GM19025 (cell line): ENCODE measurements around the gene ALDH1A1.

Experiments used
- ATAC-seq: cut with Tn5 transposase; IDR thresholded peaks from one replicate; pipeline ENCODE4 v1.9.1; 2021; ENCODE audit warnings: mild to moderate bottlenecking, low read depth, moderate library complexity; ENCODE audit not compliant: unreplicated experiment

ALDH1A1 gene

DNA sequence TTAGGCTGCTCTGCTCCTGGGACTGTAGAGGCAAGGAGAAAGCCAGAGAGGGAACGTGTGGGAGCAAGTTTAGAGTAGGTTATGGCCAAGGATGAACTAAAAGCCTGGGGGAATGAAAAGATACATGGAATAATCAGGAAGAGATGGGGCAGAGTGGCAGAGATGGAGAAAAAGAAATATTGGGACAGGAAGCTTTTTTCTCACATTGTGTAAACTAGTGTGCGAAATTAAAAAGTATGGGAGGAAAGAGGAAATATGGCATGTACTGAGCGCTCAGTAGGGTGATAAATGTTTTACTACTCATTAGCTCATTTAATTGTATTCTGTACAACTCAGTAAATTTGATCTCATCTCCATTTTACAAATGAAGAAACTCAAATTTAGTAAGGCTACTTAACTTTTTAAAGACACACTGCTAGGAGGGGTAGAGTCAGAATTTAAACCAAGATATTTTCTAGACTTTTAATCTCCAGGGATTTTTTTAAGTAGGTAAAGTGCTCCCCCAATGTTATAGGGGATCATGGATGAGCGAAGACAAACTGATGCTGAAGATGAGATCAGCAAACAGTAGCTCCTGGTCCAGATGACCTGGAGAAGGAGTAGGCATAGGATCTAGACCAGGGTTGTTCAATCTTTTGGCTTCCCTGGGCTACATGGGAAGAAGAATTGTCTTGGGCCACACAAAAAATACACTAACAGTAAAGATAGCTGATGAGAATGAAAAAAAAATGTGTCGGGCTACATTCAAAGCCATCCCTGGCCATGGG, 30.8 kb downstream of the ALDH1A1 start:
- no peak for ATAC-seq

DNA sequence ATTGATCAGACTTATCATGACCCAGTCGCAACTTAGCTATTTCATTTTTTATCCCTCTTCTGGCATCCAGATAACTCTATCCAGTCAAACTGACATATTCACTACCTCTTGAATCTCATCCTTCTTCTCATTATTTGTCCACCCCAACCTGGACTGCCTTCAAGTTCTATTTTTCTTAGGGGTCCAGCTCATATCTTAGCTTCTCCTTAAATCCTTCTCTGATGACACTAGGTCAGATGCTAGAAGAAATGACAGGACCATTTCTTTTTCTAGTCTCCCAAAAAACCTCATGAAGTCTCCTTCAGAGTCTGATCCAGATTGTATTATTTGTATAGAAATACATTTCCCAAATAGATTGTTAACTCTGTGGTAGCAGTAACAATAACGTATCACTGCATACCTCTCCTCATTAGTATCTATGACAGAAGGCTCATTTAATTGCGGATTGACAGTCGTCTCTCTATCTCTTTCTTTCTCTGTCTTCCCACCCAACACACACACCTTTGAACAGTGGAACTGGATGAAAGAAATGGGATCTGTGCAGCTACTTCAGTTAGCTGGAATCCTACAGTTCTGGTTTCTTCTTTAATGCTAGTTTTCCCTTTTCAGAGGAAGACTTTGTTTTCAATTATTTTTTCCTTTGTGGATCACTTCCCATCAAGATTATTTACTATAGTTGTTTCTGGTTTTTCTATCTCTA, 33.5 kb downstream of the ALDH1A1 start:
- ATAC-seq = no peak

DNA sequence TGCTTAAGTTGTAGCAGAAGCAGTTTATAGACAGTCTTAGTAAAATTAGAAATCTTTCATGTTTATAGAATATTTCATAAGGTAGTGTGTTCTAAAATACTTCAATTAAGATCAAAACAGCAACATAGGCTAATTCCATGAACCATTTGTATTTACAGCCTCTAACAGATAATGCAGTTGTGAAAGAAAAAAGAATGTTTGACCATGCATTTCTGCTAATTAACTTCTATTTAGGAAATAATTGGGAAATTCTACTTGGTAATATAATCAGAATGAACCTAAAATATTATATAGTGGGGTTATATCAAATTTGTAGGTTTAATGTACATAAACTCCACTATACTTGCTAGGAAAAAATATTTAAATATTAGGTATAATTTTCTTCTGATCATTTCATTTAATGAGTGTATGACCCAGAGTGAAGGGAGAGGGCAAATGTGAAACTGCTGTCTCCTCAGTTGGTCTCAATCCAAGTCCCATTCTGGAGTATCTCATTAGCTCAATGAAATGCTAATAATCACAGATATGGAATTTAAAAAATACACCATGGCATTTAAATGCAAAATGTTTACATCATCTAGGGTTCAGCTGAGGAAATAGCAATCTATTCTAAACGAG, 34.9 kb downstream of the ALDH1A1 start:
- no peak for ATAC-seq

DNA sequence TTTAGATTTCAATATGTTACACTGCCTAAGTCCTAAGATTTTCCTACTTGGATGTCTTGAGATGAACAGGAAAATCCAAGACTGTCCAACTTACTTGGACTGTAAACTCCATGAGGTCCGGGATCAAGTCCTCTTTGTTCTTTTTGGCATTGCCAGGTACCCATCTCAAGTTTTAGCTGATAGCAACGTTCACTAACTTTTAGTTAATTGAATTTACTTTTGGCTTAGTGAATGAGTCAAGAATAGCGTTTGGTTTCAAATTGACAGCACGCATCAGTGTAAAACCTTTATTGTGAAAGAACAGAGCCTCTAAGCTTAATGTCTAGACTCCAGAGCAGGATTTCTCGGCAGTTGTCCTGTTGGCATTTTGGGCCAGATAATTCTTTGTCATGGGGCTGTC, 37.2 kb downstream of the ALDH1A1 start:
- no peak for ATAC-seq

DNA sequence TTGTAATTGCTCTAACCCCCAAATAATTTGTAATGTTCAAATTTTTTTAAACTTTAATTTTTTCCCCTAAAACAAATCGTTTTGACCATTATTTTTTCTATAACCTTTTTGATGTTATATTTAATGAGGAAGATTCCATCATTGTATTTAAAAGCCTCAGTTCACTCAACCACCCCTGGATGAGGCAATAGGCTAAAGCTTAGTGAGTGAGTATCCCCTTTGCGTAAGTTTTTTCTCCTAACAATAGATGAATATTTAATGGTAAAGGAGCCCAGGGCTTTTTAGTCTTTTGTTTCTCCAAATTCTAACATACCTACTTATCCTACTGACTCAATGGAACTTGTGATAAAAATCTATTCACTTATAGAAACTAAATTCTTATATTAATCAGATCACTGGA, 38.1 kb downstream of the ALDH1A1 start:
- ATAC-seq = no peak

DNA sequence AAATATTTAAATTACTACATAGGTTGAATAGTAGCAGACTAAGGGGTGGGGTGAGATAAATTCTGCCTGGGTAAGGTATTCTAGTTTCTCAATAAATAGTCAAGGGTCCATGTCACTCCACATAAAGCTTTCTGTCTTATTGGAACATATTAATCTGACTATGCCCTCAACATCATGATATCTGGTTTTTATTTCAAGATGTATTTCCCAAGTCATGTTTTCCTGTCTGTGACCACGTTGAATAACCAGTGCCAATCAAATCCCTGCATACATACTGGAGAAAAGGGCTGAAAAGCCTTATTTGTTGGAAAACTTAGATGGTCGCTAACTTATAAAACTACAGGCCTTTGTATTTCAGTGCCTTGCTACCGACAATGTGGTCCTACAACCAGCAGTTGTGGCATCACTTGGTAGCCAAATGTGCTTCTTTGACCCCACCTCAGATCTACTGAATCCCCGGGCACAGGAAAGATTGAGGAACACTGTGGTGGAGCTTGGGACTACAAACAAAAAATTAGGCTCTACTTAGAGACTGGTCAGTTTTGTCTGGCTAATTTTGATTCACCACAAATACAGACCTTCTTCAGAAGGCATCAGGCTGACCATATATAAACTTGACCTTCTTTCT, 39.4 kb downstream of the ALDH1A1 start:
- ATAC-seq = no peak

DNA sequence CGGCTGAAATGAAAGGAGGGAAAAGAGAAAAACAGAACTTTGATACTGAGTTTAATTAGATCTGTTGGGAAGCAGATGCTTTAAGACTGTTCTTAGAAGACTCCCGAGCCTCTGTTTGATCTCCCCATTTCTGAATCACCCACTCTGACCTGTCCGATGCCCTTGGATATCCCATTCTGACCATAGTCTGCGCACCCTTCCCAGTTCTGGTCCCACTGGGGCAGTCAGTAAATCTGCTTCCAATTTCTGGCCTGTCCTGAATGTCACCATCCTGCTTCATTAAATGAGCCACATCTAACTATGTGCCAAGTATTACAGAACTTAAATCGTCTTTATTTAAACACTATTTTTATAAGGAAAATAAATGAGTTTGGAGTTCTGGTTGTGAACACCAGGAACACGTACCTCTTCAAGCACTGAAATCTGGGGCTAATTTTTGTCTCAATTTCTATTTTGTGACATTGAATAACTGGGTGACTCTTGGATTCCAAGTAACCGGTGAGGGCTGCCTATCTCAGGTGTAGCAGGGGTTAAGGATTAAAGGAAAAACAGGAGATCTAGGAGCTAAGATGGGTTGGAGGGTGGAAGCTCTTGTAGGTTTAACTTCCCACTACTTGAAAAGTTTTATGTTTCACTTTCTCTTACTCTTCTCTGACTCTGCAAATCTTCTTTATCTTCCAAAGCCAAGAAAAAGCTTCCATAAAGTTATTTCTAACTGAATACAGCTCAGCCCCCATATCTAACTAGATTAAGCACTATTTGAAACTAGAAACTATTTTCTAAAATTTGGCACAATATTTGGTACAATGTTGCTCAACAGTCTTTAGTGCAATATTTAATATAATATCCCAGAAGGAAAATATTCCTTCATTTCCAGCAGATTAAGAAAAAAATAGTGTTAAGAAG, 40.1 kb downstream of the ALDH1A1 start:
- no peak for ATAC-seq

DNA sequence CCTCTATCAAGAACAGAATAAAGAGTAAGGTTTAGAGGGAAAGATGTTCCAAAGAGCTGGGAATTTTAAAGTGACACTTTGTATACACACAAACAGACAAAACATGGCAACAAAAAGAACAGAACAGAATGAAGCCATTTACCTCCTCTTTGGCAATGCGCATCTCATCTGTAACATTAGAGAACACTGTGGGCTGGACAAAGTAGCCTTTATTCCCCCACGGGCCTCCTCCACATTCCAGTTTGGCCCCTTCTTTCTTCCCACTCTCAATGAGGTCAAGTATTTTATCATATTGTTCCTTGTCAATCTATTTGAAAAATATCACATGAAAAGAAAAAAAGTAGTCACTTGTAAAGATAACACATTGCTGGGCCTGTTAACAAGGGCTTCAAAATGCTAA, 41.0 kb downstream of the ALDH1A1 start:
- no peak for ATAC-seq

DNA sequence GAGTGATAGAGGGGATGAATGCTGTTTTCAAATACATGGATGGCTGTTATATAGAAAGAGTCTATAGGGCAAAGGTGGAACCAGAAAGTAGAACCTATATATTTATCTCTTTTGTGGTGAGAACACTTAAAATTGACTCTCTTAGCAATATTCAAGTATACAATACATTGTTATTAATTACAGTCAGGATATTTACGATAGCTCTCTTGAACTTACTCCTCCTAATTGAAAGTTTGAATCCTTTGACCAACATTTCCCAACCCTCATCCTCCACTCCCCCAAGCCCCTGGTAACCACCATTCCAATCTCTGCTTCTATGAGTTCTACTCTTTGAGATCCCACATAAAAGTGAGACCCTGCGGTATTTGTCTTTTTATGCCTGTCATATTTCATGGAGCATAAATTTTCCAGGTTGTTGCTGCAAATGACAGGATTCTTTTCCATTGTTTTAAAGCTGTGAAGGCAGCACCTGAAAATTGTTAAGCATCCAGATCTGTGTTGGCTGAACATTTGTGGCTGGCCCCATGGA, 41.5 kb downstream of the ALDH1A1 start:
- no peak for ATAC-seq

DNA sequence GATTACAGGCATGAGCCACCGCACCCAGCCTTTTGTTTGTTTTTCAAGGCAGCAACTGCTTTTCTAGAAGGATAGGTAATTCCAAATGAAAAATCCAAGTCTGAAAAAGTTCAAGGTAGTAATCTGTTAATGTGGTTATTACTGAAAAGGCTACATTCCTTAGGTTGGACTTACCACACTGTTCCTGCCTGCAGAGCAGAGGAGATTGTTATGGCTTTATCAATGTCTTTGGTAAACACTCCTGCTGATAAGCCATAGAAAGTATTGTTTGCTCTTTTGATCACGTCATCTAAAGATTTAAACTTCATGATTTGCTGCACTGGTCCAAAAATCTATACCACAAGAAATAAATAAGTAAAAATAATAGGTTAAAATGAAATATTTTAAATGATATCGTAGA, 43.4 kb downstream of the ALDH1A1 start:
- no peak for ATAC-seq

DNA sequence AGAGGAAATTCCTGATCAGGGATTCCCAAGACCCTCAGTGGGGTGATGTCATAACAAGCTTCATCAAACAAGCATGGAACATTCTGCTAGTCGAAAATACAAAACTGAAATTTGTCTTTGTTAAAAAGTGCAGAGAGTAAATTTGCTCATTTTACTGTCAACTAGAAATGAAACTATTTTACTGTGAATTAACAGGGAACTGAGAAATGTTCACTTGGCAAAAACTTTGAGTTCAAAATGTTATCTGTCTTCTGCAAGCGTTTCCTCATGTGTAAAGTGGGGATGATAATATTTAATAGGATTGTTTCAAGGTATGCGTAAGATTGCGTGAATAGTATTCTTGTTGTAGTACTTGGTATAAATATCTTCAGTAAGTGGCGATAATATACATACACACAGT, 45.4 kb downstream of the ALDH1A1 start:
- no peak for ATAC-seq

DNA sequence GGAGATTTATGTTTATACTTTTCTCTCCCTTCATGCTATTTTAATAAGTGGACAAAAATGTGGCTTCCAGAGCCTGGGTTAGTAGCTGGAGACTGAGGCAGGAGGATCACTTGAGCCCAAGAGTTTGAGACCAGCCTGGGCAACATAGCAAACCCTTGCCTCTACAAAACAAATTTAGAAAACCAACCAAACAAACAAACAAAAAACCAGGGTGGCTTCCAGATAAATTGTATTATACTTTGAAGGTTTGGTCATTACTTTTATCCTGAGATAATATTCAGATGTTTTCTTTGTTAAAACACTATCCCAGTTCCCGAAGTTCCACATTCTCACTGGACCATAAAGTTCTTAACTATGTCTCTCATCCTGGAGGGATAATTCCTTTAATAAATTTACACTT, 46.0 kb downstream of the ALDH1A1 start:
- no peak for ATAC-seq

DNA sequence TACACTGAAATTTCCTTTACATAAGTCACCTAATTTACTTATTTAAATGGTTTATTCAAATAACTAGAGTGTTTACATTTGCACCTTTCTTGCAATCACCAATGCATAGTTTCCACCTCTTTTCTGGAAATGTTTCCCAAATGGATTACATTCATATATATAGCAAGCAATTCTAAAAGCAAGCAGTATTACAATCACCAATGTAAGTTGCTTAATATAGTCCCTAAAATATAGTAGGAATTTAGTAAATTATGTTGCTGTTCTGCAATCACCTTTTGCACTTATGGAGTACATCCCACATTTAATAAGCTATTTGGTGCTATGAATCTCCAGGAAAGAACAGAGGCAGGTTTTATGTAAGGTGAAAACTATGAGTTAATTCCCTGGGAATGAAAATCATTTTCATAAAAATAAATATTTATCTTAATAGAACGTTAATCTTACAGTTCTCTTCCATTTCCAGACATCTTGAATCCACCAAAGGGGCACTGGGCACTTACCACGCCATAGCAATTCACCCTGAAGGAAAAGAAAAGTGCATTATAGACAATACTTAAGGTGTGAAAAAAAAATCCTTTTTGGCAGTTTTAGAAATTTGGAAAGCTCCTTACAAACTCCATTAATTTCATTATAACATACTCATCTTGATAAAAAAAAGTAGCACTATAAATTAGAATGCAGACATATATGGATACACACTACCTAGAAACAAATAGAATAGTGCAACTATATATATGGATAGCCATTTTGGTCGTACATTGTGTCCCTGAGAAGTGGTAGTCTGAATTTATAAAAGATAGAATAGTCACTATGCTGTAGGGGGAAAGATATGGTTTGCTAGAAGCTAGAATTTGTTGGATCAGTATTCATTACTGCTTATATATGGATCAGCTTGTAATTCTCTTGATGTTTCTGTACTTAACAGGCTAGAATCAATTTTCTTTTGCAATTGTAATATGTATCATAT, 47.1 kb downstream of the ALDH1A1 start:
- no peak for ATAC-seq

DNA sequence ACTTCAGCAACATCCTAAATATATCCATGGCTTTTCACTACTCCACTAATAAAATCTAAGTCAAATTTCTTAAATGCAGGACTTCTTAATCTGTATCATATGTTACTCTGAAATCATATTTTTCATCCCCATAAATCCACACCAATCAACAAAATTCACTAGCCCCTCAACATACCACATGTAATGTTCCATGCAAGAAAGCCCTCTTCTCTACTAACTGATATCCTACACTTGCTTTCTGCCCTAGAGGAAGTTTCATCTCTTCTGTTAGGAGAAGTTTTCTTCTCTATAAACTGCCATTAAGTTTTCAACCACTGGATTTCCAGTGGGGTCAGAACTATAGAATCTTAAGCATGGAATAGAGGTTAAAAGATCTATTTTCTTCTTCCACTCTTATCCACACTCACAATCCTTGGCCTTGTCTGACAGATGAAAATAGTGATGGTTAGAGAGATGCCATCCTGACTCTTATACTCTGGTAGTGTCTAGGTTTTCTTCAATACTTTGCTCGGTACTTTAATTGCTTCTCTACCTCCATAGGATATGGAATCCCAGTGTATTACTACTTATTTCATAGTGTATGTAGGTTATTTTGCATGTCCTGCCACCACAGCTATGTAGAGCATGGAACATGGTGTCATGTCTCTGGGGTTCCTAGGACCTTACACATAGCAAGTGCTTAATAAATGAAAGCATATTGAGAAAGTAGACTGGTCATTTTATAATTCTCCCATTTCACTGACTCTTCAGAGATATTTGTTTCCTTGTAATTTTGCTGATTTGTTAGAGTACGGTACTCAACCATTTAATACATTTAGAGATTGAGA, 48.4 kb downstream of the ALDH1A1 start:
- ATAC-seq = no peak

DNA sequence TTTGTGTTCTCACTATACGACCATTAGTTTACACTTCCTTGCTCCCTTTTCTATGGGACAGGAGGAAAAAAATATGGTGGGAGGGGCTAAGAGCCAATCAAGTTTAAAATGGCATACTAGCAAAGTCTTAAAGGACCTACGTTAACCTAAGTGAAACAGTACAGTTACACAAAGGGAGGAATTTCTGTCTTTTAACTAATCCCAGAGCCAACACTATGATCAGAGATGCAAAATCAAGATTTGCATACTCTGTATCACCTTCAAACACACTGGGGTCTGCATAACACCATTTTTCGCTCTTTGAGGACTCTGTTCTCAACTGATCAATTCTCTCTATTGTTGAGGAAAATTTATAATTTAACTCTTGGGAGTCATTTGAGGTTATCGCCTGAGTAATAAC, 49.8 kb downstream of the ALDH1A1 start:
- ATAC-seq = no peak

DNA sequence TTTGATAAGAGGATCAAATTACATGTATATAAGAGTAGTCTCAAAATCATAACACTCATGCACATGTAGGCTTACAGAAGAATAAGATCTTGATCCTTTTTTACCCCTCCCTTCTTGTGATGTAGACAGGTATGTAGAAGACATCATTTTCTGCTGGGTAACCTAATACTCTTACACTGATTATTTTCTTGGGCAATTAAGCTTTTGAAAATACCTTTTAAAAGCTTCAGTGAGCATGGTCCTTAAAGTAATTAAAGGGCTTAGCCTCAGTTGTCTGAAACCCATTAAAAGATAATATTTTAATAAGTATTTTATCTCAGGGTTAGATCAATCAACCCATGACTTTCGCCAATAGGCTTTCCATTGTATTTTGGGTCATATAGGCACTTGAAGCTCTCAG, 50.6 kb downstream of the ALDH1A1 start:
- ATAC-seq = no peak

DNA sequence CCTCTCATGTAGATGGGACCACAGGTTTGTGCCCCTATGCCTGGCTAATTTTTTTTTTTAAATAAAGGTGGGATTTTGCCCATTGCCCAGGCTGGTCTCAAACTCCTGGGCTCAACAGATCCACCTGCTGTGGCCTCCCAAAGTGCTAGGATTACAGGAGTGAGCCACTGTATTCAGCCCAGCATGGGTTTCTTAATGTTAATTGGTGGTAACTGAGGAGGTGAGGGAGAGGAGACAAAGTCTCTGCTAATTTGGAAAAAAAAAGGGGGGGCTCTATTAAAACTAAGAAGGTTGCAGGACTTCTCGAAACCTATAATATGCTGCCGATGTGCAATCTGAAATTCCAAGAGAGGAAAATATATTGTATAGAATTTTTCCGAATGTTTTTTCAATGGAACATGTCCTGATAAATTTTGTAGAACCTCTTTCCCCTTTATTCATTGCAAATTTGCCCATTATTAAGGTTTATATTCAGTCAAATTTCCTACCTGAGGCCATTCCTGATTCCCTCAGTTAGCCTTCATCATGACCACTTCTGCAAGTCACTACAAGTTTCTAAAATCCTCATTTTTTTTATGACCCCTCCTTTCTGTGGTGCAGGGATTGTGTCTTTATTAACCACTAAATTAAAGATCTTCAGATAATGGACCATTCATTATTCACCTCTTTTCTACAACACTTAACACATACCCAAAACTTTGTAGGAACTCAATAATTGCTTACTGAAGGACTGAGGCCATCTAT, 52.9 kb downstream of the ALDH1A1 start:
- no peak for ATAC-seq
